ENCODE results near the gene ADAMTS1.

The ADAMTS1 gene

GRCh38 chr21:26845066-26845758, at the start of gene ADAMTS1:
Gene ADAMTS1 (minus strand): TSS chr21:26845409. CDS start chr21:26844954, 455 bp downstream.
- Histone ChIP-seq H3K27ac (ENCODE audit: low read length) (peak within 1 kb of the TSS; percentile 94), H3K4me3 (ENCODE audit: low read depth in 1 of 2, low read length in 2 of 2) (peak within 1 kb of the TSS; percentile 83 to 93), H3K9me3 (ENCODE audit: control insufficient read depth in 1 of 2, low read length in 2 of 2) (no peaks in the 10 kb centered on the region), H3K27me3 (ENCODE audit: low read depth, low read length) (no peaks in the 10 kb centered on the region), H3K36me3 (ENCODE audit: control insufficient read depth in 1 of 2, insufficient read depth in 2 of 2, low read length in 2 of 2) (peaks cover 13 to 23% of the 10 kb centered on the region in 2 donors), H3K4me1 (ENCODE audit: control insufficient read depth in 1 of 2, insufficient read depth in 2 of 2, low read length in 2 of 2) (peaks cover 0 to 23% of the 10 kb centered on the region in 2 donors)

- no peak overlapping the region for H3K27ac ChIP-seq (ENCODE audit: low read length)
Observed at GRCh38 chr21:26892151-26892550, 46.9 kb upstream of the ADAMTS1 start.

GRCh38 chr21:26888931-26889330, 43.7 kb upstream of the ADAMTS1 start:
- Histone ChIP-seq H3K4me3 (ENCODE audit: low read depth in 1 of 2, low read length in 2 of 2) (no peak overlapping the region), H3K27me3 (ENCODE audit: low read depth, low read length) (no peaks in the 10 kb centered on the region), H3K9me3 (ENCODE audit: control insufficient read depth in 1 of 2, low read length in 2 of 2) (no peaks in the 10 kb centered on the region), H3K27ac (ENCODE audit: low read length) (no peak overlapping the region), H3K36me3 (ENCODE audit: control insufficient read depth in 1 of 2, insufficient read depth in 2 of 2, low read length in 2 of 2) (no peaks in the 10 kb centered on the region), H3K4me1 (ENCODE audit: control insufficient read depth in 1 of 2, insufficient read depth in 2 of 2, low read length in 2 of 2) (no peaks in the 10 kb centered on the region)

More at GRCh38 chr21:26892151-26892550, 46.9 kb upstream of the ADAMTS1 start:
- Histone ChIP-seq H3K36me3 (ENCODE audit: control insufficient read depth in 1 of 2, insufficient read depth in 2 of 2, low read length in 2 of 2) (no peaks in the 10 kb centered on the region), H3K4me1 (ENCODE audit: control insufficient read depth in 1 of 2, insufficient read depth in 2 of 2, low read length in 2 of 2) (no peaks in the 10 kb centered on the region), H3K9me3 (ENCODE audit: control insufficient read depth in 1 of 2, low read length in 2 of 2) (no peaks in the 10 kb centered on the region), H3K4me3 (ENCODE audit: low read depth in 1 of 2, low read length in 2 of 2) (no peak overlapping the region), H3K27me3 (ENCODE audit: low read depth, low read length) (no peaks in the 10 kb centered on the region)

GRCh38 chr21:26888256-26888655, 43.0 kb upstream of the ADAMTS1 start:
- H3K36me3 ChIP-seq (ENCODE audit: control insufficient read depth in 1 of 2, insufficient read depth in 2 of 2, low read length in 2 of 2): no peaks in the 10 kb centered on the region
- H3K9me3 ChIP-seq (ENCODE audit: control insufficient read depth in 1 of 2, low read length in 2 of 2): no peaks in the 10 kb centered on the region
- H3K4me3 ChIP-seq (ENCODE audit: low read depth in 1 of 2, low read length in 2 of 2): no peak overlapping the region
- no peaks in the 10 kb centered on the region for H3K27me3 ChIP-seq (ENCODE audit: low read depth, low read length)
- no peaks in the 10 kb centered on the region for H3K4me1 ChIP-seq (ENCODE audit: control insufficient read depth in 1 of 2, insufficient read depth in 2 of 2, low read length in 2 of 2)
- no peak overlapping the region for H3K27ac ChIP-seq (ENCODE audit: low read length)

GRCh38 chr21:26887251-26887650, 42.0 kb upstream of the ADAMTS1 start:
- Histone ChIP-seq H3K9me3 (ENCODE audit: control insufficient read depth in 1 of 2, low read length in 2 of 2) (no peaks in the 10 kb centered on the region), H3K27ac (ENCODE audit: low read length) (no peak overlapping the region), H3K4me3 (ENCODE audit: low read depth in 1 of 2, low read length in 2 of 2) (no peak overlapping the region), H3K4me1 (ENCODE audit: control insufficient read depth in 1 of 2, insufficient read depth in 2 of 2, low read length in 2 of 2) (no peaks in the 10 kb centered on the region), H3K36me3 (ENCODE audit: control insufficient read depth in 1 of 2, insufficient read depth in 2 of 2, low read length in 2 of 2) (no peaks in the 10 kb centered on the region), H3K27me3 (ENCODE audit: low read depth, low read length) (no peaks in the 10 kb centered on the region)

- Histone ChIP-seq H3K9me3 (ENCODE audit: control insufficient read depth in 1 of 2, low read length in 2 of 2) (no peaks in the 10 kb centered on the region), H3K4me3 (ENCODE audit: low read depth in 1 of 2, low read length in 2 of 2) (no peak overlapping the region), H3K27ac (ENCODE audit: low read length) (no peak overlapping the region), H3K4me1 (ENCODE audit: control insufficient read depth in 1 of 2, insufficient read depth in 2 of 2, low read length in 2 of 2) (no peaks in the 10 kb centered on the region), H3K36me3 (ENCODE audit: control insufficient read depth in 1 of 2, insufficient read depth in 2 of 2, low read length in 2 of 2) (no peaks in the 10 kb centered on the region), H3K27me3 (ENCODE audit: low read depth, low read length) (no peaks in the 10 kb centered on the region)
Observed at GRCh38 chr21:26884436-26884835, 39.2 kb upstream of the ADAMTS1 start.

- Histone ChIP-seq H3K36me3 (ENCODE audit: control insufficient read depth in 1 of 2, insufficient read depth in 2 of 2, low read length in 2 of 2) (no peaks in the 10 kb centered on the region), H3K4me3 (ENCODE audit: low read depth in 1 of 2, low read length in 2 of 2) (no peak overlapping the region), H3K4me1 (ENCODE audit: control insufficient read depth in 1 of 2, insufficient read depth in 2 of 2, low read length in 2 of 2) (no peaks in the 10 kb centered on the region), H3K9me3 (ENCODE audit: control insufficient read depth in 1 of 2, low read length in 2 of 2) (no peaks in the 10 kb centered on the region), H3K27me3 (ENCODE audit: low read depth, low read length) (no peaks in the 10 kb centered on the region), H3K27ac (ENCODE audit: low read length) (no peak overlapping the region)
Observed at GRCh38 chr21:26883768-26884167, 38.6 kb upstream of the ADAMTS1 start.

GRCh38 chr21:26881504-26882228, 36.5 kb upstream of the ADAMTS1 start:
- no peaks in the 10 kb centered on the region for H3K9me3 ChIP-seq (ENCODE audit: control insufficient read depth in 1 of 2, low read length in 2 of 2)
- H3K4me3 ChIP-seq (ENCODE audit: low read depth in 1 of 2, low read length in 2 of 2): no peak overlapping the region
- no peak overlapping the region for H3K27ac ChIP-seq (ENCODE audit: low read length)
- H3K4me1 ChIP-seq (ENCODE audit: control insufficient read depth in 1 of 2, insufficient read depth in 2 of 2, low read length in 2 of 2): no peaks in the 10 kb centered on the region
- H3K27me3 ChIP-seq (ENCODE audit: low read depth, low read length): no peaks in the 10 kb centered on the region
- no peaks in the 10 kb centered on the region for H3K36me3 ChIP-seq (ENCODE audit: control insufficient read depth in 1 of 2, insufficient read depth in 2 of 2, low read length in 2 of 2)

GRCh38 chr21:26877018-26877417, 31.8 kb upstream of the ADAMTS1 start:
- Histone ChIP-seq H3K4me1 (ENCODE audit: control insufficient read depth in 1 of 2, insufficient read depth in 2 of 2, low read length in 2 of 2) (no peaks in the 10 kb centered on the region), H3K9me3 (ENCODE audit: control insufficient read depth in 1 of 2, low read length in 2 of 2) (peaks cover 0 to 7% of the 10 kb centered on the region in 2 donors), H3K27ac (ENCODE audit: low read length) (no peak overlapping the region), H3K27me3 (ENCODE audit: low read depth, low read length) (no peaks in the 10 kb centered on the region), H3K4me3 (ENCODE audit: low read depth in 1 of 2, low read length in 2 of 2) (no peak overlapping the region), H3K36me3 (ENCODE audit: control insufficient read depth in 1 of 2, insufficient read depth in 2 of 2, low read length in 2 of 2) (no peaks in the 10 kb centered on the region)

- H3K9me3 ChIP-seq (ENCODE audit: control insufficient read depth in 1 of 2, low read length in 2 of 2): peaks cover 0 to 7% of the 10 kb centered on the region in 2 donors
- H3K27ac ChIP-seq (ENCODE audit: low read length): no peak overlapping the region
- no peaks in the 10 kb centered on the region for H3K4me1 ChIP-seq (ENCODE audit: control insufficient read depth in 1 of 2, insufficient read depth in 2 of 2, low read length in 2 of 2)
- no peaks in the 10 kb centered on the region for H3K36me3 ChIP-seq (ENCODE audit: control insufficient read depth in 1 of 2, insufficient read depth in 2 of 2, low read length in 2 of 2)
- H3K27me3 ChIP-seq (ENCODE audit: low read depth, low read length): no peaks in the 10 kb centered on the region
- no peak overlapping the region for H3K4me3 ChIP-seq (ENCODE audit: low read depth in 1 of 2, low read length in 2 of 2)
Observed at GRCh38 chr21:26874347-26874746, 29.1 kb upstream of the ADAMTS1 start.

- H3K36me3 ChIP-seq (ENCODE audit: control insufficient read depth in 1 of 2, insufficient read depth in 2 of 2, low read length in 2 of 2): no peaks in the 10 kb centered on the region
- no peak overlapping the region for H3K27ac ChIP-seq (ENCODE audit: low read length)
- H3K27me3 ChIP-seq (ENCODE audit: low read depth, low read length): no peaks in the 10 kb centered on the region
- H3K4me1 ChIP-seq (ENCODE audit: control insufficient read depth in 1 of 2, insufficient read depth in 2 of 2, low read length in 2 of 2): no peaks in the 10 kb centered on the region
- no peak overlapping the region for H3K4me3 ChIP-seq (ENCODE audit: low read depth in 1 of 2, low read length in 2 of 2)
- H3K9me3 ChIP-seq (ENCODE audit: control insufficient read depth in 1 of 2, low read length in 2 of 2): no peaks in the 10 kb centered on the region
Observed at GRCh38 chr21:26865857-26866256, 20.6 kb upstream of the ADAMTS1 start.
